ENCODE measurements around the gene DMRT3.

DMRT3 gene, protein sequence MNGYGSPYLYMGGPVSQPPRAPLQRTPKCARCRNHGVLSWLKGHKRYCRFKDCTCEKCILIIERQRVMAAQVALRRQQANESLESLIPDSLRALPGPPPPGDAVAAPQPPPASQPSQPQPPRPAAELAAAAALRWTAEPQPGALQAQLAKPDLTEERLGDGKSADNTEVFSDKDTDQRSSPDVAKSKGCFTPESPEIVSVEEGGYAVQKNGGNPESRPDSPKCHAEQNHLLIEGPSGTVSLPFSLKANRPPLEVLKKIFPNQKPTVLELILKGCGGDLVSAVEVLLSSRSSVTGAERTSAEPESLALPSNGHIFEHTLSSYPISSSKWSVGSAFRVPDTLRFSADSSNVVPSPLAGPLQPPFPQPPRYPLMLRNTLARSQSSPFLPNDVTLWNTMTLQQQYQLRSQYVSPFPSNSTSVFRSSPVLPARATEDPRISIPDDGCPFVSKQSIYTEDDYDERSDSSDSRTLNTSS

DNA sequence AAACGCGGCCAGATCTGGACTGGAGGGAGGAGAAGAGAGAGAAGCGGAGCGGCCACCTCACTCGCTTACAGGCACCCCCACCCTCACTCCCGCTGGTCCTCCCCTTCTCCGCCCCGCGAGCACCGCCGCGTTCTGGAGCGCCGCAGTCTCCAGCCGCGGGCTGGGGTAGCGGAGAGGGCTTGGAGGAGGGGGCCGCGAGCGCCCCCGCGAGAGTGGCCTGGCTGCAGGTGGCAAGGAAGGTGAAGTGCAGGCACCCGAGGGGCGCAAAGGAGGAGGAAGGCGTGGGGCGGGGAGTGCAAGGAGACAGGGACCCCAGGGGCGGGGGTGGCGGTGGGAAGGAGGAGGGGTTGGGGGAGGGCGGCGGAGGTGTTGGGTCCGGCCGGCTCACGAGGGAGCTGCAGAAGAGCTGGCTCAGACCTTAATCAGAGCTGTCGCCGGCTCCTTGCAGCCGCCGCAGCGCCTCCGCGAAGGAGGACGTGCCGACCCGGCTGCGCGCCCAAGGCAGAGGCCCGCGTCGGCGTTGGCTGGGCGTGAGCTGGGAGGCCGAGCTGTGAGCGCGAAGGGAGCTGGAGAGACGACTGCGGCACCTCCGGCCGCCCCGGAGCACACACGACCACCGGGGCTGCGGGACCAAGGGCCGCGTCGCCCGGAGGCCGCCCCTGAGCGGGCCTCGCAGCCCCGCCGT, at the start of gene DMRT3:
Gene DMRT3, plus strand, starts transcription at position 398 of the 685 bp plus-strand sequence. CDS start 347 bp downstream, outside the sequence.
- no peak for DNase-seq

DNA sequence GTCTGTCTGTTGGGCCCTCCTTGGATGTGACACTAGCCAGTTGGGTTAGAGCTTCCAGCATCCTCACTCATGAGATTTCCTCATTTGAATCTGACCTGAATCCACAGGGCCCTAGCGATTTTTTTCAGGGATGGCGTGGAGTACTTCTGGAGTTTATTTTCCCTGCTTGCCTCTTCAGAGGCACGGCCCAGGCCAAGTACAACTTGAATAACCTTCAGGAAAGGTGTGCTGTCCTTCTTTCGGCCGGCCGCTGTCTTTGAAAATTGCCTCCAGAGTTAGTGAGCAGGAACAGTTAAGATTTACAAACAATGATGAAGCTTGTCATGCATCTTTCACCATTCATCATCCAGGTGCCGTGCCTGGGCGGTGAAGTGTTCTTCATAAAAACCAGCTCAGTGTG, 49.5 kb upstream of the DMRT3 start:
- no peak for DNase-seq

DNA sequence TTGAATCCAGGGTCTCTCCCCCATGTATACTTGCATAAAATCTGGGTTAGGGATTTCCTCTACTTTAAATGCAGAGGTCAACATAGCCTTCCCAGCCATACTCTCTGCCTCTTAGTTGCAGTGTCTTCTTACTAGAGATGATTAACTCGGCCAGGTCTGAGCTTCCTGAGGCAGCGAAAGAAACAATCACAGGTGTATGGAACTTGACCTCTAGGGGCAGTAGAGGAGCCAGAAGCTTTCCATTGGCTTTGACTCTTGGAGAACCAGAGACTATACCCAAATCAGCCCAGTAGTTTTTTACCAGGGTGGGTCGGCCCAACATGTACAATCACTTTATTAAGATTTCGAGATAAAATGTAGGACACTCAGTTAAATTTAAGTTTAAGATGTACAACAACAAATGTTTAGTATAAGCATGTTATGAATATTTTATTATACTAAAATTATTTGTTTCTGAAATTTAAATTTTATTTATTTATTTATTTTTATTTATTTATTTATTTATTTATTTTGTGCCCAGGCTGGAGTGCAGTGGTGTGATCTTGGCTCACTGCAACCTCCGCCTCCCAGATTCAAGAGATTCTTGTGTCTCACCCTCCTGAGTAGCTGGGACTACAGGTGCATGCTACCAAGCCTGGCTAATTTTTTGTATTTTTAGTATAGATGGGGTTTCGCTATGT, 48.0 kb upstream of the DMRT3 start:
- no peak for DNase-seq

DNA sequence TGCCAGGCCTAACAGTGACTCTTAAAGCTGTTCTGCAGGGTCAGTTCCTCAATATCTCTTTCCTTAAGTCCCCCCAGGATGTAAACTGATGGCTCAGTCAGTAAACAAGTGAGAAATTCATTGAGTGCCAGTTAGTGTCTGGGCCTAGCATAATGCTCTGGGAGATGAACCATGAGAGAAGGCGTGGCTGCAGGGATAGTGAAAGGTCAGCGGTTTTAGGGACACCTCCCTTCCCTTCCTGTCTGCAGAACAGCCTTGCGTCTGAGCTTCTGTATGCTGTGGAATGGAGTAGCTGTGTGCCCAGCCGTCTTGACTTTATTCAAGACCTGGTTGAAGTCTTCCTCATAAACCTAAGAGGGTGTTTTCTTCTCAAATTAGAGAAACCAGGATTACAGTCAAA, 46.7 kb upstream of the DMRT3 start:
- no peak for DNase-seq

DNA sequence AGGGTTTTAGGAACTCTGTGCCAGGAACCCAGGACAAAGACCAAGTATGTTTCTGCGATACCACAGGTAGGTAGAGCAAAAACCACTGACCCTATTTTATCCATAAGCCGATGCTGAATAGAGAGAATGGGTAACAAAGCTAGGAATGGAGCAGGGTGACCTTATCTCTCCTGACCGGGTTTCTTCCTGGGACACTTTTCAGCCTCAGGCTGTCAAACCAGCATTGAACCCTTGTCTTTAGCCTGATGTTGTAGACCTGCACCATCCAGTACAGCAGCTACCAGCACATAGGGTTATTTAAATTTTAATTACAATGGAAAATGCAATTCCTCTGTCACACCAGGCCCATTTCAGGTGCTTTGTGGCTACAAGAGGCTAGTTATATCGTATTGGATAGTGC, 43.1 kb upstream of the DMRT3 start:
- DNase-seq, result no peak

DNA sequence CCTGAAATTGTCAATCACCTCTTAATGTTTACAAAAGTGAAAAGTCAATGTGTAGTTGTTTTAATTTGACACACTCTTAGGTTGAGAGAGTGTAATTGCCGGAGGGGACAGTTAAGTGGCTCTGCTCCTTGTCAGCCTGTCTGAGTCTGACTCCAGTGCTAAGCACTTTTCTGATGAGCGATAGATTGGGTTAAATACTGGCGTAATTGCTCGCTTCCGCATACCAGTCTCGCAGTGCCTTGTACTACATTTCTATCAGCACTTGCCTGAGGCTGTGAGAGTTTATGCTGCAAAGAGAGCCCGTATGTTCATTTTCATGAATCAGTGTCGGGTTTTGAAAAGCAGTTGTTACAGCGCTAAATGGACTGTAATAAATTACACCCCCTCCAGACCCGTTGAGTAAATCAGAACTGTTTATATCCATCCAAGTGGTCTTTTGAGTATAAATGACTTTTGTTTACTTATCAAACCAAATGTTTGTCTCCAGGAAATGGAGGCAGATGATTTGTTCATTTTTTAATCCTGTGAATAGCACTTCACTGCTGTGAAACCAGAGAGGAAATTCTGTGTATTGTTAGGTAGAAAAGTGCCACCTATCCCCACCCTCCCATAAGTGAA, 41.0 kb upstream of the DMRT3 start:
- DNase-seq, result peak; percentile 30 to 63

DNA sequence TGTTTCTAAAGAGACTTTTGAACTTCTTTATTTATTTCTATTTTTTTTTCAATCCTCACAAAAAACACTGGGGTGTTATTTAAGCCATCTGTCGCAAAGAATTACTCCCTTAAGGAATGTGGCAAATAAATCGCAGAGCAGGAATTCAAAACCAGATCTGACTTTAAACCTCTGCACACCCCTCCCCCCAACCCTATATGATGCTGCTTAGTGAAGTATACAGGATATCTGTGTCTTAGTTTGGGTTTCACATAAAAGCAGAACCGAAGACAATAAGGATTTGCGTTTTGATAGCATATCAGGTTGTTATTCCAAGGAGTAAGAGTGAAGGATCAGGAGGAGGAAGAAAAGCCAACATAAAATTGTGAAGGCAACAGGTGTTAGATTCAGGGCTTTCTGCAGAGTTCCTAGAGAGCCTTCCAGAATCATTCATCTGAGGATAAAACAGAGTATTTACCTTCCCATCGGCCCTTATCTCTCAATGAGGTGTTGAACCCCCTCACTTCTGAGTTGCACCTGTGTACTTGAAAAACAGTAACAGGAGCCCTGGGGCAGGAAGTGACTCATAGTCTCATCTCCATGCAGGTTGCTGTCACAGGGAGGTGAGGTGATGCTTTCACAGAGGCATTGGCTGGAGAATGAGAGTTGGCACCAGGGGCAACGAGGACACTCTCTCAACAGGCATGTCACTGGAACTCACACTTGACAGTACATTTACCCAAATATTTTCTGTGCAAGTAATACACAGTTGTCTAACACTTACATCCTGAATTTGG, 33.5 kb upstream of the DMRT3 start:
- DNase-seq, result no peak

DNA sequence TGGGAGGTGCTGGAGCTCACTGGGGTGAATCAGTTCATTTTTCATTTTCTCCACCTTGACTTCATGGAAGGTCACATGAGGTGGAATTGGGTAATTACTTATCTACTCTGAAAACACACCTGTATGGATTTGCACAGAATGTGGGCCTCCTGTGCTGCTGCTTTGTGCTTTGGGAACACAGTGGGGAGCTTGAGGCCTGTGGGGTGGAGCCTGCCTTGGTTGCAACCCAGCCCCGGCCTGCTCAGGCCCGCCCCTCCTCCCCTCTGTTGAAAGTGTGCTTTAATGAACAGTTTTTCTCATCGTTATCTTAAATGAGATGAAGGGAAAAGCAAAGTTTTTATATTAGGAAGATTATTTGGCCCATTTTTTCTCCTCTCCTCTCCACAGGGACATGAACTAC, 28.5 kb upstream of the DMRT3 start:
- no peak for DNase-seq

DNA sequence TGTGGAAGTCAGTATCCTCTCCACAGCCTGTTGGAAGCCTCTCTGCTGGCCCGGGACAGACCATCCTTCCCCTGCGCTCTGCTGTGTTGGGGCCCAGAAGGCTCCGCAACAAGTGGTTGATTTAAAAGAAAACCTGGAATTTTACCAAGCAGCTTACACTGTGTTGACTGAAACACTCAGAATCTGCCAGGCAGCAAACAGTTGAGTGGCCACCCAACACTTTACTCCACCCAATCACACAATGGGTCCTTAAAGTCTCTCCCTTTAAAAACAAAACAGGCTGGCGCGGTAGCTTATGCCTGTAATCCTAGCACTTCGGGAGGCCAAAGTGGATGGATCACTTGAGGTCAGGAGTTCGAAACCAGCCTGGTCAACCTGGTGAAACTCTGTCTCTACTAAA, 28.0 kb upstream of the DMRT3 start:
- no peak for DNase-seq

DNA sequence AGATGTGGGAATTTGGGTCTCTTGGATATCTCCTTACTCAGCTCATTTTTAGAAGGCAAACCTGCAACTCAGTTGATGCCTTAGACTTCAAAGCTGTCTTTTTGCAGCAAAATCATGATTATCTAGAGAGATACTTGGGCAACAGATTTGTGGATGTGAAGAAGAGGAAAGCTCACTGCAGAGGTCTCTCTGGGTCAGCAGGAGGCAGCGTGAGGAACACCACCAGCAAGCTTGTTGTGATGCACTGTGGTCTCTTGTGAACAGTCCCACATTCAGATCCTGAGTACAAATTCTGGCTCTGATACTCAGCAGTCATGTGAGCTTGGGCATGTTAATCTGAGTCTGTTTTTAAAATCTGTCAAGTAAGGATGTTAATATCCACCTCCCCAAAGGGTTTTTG, 26.3 kb upstream of the DMRT3 start:
- no peak for DNase-seq

DNA sequence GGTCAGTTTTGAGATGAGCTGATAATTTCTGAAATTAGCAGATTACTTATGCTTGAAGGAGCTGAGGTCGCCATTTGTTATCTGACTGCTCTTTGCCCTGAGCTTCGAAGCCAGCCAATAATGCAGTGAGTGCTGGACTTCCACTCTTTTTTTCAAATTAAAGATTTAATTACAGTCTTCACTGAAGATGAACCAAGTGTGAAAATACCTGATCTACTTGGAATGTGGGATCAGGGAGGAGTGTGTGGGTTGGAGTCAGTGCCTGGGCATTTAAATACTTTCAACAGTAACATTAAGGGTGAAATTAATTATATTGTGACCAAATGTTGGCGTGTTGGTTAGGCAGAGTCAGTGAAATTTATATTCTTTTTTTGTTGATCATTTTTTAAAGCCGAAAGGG, 23.9 kb upstream of the DMRT3 start:
- no peak for DNase-seq

DNA sequence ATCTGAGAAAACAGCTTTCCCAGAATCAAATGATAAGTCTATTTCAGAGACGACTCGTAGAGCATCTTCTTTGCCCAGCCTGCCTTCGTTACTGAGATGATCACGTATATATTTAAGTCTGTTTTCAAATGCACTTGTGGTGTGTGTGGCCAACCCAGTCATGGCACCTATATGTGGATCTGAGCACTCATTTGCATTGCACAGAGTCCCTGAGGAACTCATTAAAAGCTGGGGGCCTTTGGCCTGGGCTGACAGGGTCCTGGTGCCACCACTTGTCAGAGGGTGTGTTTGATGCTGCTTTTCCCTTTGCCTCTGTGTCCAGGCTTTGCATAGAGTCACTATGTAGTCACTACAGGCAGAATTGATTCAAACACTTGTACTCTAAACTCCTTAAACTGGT, 17.4 kb upstream of the DMRT3 start:
- DNase-seq, result no peak

DNA sequence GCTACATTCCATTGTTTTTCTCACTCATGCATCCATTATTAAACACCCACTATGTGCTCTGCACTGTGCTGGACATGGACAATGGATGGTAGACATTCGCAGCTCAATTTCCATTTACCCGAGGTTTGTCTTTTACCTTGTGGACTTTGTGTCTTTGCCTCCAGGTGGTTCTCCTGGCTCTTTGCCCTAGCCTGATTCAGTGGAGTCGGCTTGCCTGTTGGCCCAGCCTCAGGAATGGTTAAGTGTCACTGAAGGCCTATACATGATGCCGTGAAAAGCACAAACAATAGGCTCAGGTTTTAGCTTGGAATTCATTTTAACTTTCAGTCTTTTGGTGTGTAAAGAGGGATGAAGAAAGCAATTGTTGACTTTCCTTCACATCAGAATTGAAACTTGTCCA, 16.5 kb upstream of the DMRT3 start:
- no peak for DNase-seq

DNA sequence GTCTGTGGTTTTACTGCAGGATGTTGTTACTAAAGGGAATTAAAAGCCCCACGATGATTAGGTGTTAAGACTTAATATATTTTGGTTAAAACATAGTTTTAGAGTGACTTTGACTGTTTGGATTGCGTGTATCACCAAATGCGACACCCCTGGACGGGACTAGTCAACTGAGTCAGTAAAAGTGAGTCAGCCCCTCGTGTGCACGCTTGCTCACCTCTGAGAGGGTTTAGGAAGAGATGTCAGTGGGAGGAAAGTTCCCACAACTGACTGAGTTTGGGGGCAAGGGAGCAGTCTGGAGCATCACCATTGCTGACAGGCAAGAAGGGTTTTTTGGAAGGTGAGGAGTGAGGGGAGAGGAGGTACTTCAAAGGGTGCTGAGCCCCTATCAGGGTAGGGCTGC, 14.4 kb upstream of the DMRT3 start:
- DNase-seq, result no peak

DNA sequence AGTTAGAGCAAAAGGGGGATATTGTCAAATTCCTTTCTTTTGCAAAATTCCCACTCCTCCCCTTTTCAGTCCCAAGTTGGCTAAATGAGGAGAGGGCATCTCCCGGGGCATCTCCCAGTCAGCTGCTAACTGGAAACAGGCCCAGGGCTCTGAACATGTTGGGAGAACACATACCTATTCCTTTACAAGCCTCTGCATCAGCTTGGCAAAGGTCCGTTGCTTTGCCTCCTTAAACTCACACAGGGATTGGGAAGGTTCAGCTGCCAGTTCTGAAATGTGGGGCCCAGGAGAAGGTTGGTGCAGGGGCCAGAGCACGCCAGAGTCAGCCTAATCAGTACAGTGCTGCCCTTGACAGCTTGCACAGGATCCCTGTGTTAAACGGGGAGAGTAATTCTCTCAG, 11.0 kb upstream of the DMRT3 start:
- DNase-seq, result no peak

DNA sequence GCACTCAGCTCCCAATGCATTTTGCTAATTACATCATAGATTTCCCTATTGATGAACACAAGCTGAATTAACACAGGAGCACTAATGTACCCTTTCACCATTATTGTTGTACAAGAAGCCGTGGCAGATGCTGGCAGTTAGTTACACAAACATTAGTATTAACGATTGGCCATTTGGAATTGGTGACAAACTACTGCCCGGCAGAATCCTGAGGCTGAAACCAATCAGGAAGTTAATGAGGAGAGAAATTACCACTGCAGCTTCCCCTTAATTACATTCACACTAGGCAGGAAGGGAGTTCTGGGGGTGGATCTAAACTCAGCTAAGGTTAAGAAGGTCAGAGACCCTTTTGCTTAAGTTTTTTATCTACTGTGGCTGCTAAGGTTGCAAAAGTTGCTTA, 9.6 kb upstream of the DMRT3 start:
- DNase-seq, result no peak

DNA sequence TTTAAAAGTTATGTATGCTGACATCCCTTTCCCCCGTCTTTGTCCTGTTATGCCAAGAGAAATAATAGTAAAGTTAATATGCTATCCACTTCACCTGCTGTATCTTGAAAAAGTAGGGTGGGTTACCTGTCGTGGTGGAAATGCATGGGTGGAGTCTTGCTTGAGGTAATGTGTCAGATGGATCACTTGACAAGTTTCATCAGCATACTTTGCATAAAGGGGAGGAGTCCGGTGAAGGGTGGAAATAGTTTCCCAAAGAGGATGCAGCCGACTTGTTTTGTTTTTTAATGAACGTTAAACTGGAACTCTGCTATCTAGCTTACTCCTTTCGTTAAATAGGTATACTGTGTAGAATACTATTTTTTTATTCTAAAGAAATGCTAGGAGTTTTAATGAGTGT, 9.0 kb upstream of the DMRT3 start:
- DNase-seq, result no peak

DNA sequence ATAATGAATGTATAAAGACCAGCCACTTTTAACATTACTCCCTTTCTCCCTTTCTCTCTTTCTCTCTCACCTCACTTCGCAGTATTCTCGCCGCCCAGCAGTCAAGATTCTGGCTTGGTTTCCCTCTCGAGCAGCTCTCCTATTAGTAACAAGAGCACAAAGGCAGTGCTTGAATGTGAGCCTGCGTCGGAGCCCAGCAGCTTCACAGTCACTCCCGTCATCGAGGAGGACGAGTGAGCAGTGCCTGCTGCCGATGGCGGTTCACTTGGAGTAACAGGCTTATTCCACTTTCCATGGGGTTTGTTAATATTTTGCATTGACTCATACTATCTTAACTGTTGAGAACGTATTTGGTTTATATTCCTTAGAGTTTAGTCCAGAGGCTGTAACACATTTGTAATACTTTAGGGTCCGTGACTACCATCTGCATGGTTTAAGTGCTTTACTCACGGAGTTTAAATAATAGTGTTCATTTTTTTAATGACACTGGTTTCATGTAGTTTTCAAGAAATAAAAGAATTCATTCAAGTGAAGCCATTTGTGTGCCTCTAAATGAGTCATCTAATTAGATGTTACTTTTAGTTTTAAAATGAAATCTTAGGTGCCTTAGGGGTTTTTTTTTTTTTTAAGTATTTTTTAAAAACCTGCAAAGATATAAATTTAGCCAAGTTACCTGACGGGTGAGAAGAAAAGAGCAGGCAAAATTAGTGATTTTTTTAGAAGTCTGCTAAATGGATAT, 8.4 kb upstream of the DMRT3 start:
- DNase-seq, result no peak

DNA sequence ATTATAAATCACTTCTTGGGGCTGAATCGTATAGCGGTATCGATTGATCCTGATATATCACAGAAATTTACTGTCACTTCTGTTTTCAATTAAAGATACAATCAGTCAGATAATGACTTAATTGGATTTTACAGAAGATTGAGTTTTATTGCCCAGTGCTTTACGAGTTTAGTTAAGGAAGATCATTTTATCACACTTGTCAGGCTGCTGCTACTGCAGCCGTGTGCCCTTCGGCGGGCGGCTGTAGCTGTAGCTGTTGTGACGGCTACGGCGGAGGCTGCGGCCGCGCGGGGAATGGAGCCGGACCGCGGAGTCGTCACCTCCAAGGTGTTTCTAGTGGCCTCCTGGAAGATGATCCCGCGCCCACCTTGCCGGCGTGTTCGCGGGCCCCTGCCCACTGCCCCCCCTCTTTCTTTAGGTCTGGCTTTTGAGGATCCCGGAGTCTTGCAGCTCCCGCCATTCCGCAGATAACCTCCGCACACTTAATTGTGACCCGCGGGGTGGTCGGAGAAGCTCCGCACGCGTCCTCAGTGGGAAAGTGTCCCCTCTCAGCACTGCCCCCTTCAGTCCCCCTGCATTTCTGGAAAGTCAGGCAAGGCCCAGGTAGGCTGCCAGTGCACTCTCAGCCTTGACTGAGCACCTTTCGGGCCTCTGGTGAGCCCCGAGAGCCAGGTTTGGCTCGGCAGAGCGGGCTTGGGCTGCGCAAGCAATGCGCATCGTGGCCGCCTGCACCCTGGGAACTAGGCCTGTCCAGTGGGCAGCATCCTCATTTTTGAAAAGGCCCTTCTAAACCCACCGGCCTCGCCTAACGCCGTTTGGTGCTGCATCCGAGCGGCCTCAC, 6.9 kb upstream of the DMRT3 start:
- DNase-seq, result no peak

DNA sequence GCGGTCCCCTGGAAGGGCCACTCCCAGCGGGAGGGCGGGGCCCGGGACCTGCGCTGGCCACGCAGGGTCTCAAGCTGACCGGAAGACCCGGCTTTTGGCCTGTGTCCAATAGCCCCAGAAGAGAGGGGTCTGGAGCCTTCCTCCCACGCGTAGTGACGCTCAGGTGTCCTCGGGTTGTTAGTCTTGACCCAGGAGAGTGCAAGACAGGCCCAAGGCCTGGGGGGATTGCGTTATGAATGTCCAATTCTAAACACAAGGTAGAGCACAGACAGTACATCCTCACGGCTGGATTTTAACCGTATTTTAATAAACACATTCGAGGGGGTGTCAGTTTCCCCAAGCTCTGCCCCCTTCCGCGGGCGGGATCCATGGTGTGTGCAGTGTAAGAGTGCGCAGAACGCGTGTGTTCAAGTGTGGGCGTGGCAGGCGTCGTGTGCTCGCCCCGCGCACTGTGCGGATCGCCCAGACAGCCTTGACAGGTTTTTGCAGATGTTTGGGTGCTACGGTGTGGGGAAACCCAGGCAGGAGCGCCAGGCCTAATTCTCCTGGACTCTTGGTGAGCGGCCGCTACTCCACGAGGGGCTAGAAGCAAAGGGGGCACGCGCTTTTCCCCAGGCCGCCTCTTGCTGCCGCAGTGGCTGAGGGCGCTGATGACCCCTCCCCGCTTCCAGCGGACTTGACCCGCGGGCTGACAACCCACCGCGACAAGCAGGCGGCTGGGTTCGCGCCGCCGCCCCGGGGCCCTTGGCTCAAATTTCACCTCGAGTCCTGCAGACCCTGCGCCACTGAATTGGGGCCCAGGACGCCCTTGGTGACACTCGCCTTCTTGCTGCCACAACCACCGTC, 6.1 kb upstream of the DMRT3 start:
- no peak for DNase-seq
